KOPT-K1 (cell line): ENCODE measurements around the gene CLSTN1.
A peak's percentile ranks its signal among the peaks of the same experiment; 100 is the strongest.

Source experiments
- H3K27ac ChIP-seq: fragments of 200-600 bp; sonication (generic); 2 replicates; pipeline ENCODE4 v1.5.1; 2016; ENCODE audit warnings: antibody characterized with exemption, mild to moderate bottlenecking, low read depth, low read length; ENCODE audit not compliant: poor library complexity, severe bottlenecking
- H3K36me3 ChIP-seq: fragments of 200-600 bp; sonication (generic); 2 replicates; pipeline ENCODE4 v1.5.1; 2017; ENCODE audit warnings: antibody characterized with exemption, mild to moderate bottlenecking, low read length, moderate library complexity; ENCODE audit not compliant: insufficient read depth
- H3K9me3 ChIP-seq: fragments of 200-600 bp; sonication (generic); 2 replicates; pipeline ENCODE4 v1.5.1; 2017; ENCODE audit warnings: antibody characterized with exemption, low read length, mild to moderate bottlenecking; ENCODE audit not compliant: insufficient read depth, poor library complexity, severe bottlenecking

Gene CLSTN1

GRCh38 chr1:9731561-9731960 lies 92.2 kb downstream of the CLSTN1 start:
- H3K9me3 ChIP-seq: no peaks in the 10 kb centered on the region
- H3K36me3 ChIP-seq: peaks cover 99% of the 10 kb centered on the region
- no peak overlapping the region for H3K27ac ChIP-seq

GRCh38 chr1:9731051-9731537 lies 92.7 kb downstream of the CLSTN1 start:
- Histone ChIP-seq H3K36me3 (peaks cover 99% of the 10 kb centered on the region), H3K9me3 (no peaks in the 10 kb centered on the region), H3K27ac (no peak overlapping the region)

GRCh38 chr1:9730096-9730901 lies 93.5 kb downstream of the CLSTN1 start:
- no peaks in the 10 kb centered on the region for H3K9me3 ChIP-seq
- no peak overlapping the region for H3K27ac ChIP-seq
- peaks cover 94% of the 10 kb centered on the region for H3K36me3 ChIP-seq

- Histone ChIP-seq H3K36me3 (peaks cover 94% of the 10 kb centered on the region), H3K27ac (no peak overlapping the region), H3K9me3 (no peaks in the 10 kb centered on the region)
Observed at GRCh38 chr1:9729523-9729922, 94.2 kb downstream of the CLSTN1 start.

DNA sequence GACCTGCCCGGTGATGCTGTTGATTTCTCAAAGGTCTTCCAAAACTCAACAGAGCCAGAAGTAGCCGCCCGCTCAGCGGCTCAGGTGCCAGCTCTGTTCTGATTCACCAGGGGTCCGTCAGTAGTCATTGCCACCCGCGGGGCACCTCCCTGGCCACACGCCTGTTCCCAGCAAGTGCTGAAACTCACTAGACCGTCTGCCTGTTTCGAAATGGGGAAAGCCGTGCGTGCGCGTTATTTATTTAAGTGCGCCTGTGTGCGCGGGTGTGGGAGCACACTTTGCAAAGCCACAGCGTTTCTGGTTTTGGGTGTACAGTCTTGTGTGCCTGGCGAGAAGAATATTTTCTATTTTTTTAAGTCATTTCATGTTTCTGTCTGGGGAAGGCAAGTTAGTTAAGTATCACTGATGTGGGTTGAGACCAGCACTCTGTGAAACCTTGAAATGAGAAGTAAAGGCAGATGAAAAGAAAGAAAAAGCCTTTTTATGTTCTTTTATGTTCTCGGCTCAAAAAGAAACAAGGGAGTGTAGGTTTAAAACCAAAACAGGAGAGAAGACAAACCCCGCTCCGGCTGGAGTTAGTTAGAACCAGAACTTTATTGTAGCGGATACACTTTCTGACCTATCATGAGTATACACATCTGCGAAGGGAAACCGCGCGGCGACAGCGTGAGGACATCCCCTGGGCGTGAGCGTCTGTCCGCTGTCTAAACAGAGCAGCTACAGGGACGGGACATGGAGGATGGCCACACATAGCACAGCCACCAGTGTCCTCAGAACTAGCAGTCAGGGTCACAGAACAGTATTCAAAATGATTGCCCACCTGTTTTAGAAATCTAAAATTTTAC lies 95.1 kb downstream of the CLSTN1 start:
- Histone ChIP-seq H3K9me3 (peaks cover under 1% of the 10 kb centered on the region), H3K36me3 (peaks cover 94% of the 10 kb centered on the region), H3K27ac (peak overlapping the region; percentile 37)

- H3K27ac ChIP-seq: no peak overlapping the region
- H3K36me3 ChIP-seq: peaks cover 94% of the 10 kb centered on the region
- H3K9me3 ChIP-seq: peaks cover 15% of the 10 kb centered on the region
Observed at GRCh38 chr1:9726905-9727595, 96.7 kb downstream of the CLSTN1 start.

GRCh38 chr1:9726406-9726805 lies 97.4 kb downstream of the CLSTN1 start:
- Histone ChIP-seq H3K9me3 (peaks cover 15% of the 10 kb centered on the region), H3K36me3 (peaks cover 94% of the 10 kb centered on the region), H3K27ac (no peak overlapping the region)

DNA sequence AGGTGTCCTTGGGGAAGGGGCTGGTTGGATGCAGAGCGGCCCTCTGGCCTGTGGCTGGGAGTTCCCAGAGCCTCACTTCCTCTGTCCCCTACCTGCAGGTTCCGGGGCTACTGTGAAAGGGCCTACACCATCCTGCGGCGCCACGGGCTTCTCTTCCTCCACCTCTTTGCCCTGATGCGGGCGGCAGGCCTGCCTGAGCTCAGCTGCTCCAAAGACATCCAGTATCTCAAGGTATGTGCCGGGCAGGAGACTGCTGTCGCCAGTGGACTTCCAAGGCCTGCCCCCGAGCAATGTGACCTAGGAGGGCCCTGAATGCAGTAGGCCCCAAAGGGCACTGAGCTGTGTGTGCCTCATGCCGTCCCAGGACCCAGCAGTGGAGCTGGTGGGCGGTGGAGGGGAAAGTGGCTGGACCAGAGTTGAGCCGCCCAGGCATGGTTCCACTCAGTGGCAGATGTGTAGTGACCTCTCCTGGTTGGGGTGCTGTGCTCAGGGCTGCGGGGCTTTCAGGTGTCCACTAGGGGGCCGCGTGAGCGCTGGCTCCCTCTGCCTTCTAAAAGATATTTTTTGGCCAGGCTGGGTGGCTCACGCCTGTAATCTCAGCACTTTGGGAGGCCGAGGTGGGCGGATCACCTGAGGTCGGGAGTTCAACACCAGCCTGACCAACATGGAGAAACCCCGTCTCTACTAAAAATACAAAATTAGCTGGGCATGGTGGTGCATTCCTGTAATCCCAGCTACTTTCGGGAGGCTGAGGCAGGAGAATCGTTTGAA lies 98.9 kb downstream of the CLSTN1 start:
- Histone ChIP-seq H3K36me3 (peaks cover 94% of the 10 kb centered on the region), H3K27ac (peak overlapping the region; percentile 13), H3K9me3 (peaks cover 15% of the 10 kb centered on the region)

DNA sequence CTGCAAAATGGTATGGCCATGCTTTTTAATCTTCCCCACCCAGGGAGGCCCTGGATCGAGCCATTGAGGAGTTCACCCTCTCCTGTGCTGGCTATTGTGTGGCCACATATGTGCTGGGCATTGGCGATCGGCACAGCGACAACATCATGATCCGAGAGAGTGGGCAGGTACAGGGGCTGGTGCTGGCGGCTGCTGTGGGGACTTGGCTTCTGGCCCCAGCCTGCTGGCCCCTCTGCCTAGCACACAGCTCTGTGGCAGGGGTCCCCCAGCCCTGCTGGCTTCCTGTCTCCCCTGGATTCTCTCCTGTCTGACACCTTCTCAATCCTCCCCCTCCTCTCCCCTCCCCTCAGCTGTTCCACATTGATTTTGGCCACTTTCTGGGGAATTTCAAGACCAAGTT lies 99.8 kb downstream of the CLSTN1 start:
- H3K27ac ChIP-seq: peak overlapping the region; percentile 13
- H3K9me3 ChIP-seq: peaks cover 15% of the 10 kb centered on the region
- H3K36me3 ChIP-seq: peaks cover 88% of the 10 kb centered on the region

DNA sequence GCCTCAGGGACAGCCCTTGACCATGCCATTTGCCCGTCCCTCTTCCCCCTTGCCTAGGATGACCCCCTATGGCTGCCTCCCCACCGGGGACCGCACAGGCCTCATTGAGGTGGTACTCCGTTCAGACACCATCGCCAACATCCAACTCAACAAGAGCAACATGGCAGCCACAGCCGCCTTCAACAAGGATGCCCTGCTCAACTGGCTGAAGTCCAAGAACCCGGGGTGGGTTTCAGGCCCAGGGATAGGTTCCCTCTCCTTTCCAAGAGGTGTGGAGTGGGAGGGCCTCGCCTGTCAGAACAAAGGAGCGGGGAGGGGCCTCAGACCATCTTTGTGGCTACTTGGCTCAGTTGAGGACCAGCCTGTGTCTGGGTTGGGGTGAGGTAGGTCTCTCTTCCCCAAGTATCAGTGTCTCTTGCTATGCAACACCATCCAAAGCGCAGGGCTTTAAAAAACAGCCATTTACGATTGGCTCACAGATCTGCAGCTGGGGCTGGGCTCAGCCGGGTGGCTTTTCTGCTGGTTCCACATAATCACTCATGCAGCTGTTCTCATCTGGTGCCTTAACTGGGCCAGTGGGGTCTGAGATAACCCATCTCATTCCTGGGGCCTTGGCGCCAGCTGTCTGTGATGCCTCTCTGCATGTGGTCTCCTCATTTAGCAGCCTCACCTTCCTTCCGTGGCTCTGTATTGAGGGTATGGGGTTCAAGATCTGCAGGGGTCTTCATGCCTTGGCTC lies 100.5 kb downstream of the CLSTN1 start:
- peak overlapping the region; percentile 13 for H3K27ac ChIP-seq
- H3K36me3 ChIP-seq: peaks cover 88% of the 10 kb centered on the region
- peaks cover 15% of the 10 kb centered on the region for H3K9me3 ChIP-seq

DNA sequence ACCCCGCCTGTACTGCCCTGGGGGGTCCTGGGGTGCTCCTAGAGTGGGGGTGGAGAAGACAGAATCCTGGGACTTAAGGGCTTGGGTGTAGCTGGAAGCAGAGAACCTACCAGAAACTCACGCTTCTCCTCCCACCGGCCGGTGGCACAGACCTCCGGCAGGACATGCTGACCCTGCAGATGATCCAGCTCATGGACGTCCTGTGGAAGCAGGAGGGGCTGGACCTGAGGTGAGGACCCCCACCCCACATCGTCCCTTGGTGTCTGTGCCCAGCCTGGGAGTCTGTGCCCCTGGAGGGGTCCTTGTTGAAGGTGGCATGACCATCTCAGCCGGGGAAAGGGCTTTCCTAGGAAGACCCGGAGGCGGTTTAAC lies 101.4 kb downstream of the CLSTN1 start:
- Histone ChIP-seq H3K9me3 (peaks cover 15% of the 10 kb centered on the region), H3K36me3 (peaks cover 79% of the 10 kb centered on the region), H3K27ac (peak overlapping the region; percentile 100)

- peak overlapping the region; percentile 100 for H3K27ac ChIP-seq
- peaks cover 74% of the 10 kb centered on the region for H3K36me3 ChIP-seq
- peaks cover 15% of the 10 kb centered on the region for H3K9me3 ChIP-seq
Observed at GRCh38 chr1:9721606-9722377, 102.0 kb downstream of the CLSTN1 start.

- H3K27ac ChIP-seq: peak overlapping the region; percentile 100
- peaks cover 15% of the 10 kb centered on the region for H3K9me3 ChIP-seq
- H3K36me3 ChIP-seq: peaks cover 74% of the 10 kb centered on the region
Observed at GRCh38 chr1:9720785-9721605, 102.8 kb downstream of the CLSTN1 start.
